ENCODE measurements around the gene TEX19.
"Not testable (repeated sequence)": the region's sequence is repeated elsewhere in the genome, so short reads cannot be mapped to it uniquely, and the experiment has no call there.

TEX19 gene

DNA sequence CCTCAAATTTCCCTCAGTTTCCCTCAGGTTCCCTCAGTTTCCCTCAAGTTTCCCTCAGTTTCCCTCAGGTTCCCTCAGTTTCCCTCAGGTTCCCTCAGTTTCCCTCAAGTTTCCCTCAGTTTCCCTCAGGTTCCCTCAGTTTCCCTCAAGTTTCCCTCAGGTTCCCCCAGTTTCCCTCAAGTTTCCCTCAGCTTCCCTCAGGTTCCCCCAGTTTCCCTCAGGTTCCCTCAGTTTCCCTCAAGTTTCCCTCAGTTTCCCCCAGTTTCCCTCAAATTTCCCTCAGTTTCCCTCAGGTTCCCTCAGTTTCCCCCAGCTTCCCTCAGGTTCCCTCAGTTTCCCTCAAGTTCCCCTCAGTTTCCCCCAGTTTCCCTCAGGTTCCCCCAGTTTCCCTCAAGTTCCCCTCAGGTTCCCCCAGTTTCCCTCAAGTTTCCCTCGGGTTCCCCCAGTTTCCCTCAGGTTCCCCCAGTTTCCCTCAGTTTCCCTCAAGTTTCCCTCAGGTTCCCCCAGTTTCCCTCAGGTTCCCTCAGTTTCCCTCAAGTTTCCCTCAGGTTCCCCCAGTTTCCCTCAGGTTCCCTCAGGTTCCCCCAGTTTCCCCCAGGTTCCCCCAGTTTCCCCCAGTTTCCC, 516 bp downstream of the TEX19 start:
- not testable (repeated sequence) for DNase-seq

DNA sequence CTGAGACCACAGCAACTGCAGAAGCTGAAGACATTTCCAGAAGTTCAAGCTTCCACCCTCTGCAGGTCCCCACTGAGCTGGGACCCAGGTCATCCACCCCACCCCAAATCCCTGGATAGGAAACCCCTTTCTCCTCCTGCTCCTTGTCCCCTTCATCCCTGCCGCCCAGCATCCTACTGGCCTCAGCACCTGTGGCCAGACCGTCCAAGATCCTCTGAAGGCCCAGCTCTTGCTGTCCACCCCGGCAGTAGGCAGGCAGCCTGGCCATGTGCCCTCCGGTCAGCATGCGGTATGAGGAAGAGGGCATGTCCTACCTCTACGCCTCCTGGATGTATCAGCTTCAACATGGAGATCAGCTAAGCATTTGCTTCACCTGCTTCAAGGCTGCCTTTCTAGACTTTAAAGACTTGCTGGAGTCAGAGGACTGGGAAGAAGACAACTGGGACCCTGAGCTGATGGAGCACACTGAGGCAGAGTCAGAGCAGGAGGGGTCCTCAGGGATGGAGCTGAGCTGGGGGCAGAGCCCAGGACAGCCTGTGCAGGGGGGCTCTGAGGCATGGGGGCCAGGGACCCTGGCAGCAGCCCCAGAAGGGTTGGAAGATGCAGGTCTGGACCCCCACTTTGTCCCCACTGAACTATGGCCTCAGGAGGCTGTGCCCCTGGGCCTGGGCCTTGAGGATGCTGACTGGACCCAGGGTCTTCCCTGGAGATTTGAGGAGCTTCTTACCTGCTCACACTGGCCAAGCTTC, 3.0 kb downstream of the TEX19 start:
- DNase-seq = no peak

DNA sequence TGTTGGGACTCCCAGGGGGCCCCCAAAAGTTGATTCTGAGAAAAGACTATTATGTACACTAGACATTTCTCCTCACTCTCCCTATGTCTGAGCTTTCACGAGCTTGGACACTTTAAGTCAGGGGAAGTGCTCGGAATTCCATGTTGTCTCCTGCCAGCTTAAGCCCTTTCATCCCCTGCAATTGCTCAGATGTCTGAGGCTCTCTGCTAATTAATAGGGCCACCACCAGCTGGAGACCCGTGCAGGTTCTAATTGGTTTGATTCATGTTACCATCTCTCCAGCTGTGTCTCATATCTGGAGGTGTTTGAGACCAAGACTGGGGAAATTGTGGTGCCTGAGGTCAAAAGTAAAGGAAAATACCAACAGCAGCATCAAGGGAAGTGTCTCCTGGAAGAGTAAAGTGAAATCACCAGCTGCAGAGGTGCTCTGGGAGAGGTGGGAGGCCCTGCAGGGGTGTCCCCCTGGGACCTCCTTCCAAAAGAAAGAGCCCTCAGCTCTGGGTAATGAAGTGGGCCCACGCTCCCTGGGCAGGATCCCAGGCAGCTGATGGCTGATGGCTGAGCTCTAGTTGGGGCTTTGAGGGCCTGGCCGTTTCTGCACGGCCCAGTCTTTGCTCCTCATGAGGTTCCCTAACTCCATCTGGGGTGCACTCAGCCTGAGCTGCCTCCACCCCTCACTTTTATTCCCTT, 6.7 kb downstream of the TEX19 start:
- no peak for DNase-seq

DNA sequence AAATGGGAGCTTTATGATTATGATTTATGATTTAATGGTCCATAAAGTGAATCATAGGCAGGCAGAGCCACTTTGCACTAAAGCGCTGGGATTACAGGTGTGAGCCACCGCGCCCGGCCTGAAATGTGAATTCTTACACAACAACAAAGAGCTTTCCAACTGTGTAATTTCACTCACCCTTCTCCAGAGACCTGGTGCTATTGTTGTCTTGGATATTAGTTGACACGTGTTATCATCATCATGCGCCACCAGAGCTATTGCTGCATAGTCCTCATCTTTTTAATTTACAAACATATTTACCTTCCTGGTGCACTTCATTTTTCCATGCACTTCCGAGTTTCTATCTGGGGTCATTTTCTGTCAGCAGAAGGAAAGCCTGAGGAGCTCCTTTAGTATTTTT, 7.7 kb downstream of the TEX19 start:
- DNase-seq = no peak

DNA sequence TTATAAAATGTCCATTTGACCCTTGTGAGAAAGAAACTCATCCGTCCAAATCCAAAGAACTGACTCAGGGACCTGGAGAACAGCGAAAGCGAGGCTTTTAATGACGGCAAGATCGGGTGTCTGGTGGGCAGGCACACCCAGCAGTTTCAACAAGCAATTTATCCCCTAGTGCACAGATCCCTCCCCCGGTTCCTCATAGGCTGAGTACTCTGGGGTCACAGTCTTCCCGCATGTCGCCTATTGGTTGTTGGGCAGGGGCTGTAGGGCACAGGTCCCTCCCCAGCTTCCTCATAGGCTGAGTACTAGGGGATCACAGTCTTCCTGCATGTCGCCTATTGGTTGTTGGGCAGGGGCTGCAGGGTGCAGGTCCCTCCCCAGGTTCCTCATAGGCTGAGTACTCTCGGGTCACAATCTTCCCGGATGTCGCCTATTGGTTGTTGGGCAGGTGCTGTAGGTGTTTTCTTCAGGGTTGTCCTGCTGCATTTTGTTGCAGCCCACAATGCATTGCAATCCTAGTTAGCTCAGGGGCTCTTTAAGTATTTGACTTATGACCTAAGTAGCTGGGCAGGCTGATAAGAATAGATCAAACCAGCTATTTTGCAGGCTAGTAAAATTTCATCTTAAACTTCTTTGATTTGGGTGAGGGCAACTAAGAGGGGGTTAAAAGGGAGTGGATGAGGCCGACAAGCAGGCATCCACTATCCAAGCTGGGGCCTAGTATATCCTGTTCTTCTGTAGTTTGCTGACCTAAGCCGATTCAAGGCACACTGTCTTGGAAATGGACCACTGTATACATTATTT, 8.9 kb downstream of the TEX19 start:
- DNase-seq = no peak

DNA sequence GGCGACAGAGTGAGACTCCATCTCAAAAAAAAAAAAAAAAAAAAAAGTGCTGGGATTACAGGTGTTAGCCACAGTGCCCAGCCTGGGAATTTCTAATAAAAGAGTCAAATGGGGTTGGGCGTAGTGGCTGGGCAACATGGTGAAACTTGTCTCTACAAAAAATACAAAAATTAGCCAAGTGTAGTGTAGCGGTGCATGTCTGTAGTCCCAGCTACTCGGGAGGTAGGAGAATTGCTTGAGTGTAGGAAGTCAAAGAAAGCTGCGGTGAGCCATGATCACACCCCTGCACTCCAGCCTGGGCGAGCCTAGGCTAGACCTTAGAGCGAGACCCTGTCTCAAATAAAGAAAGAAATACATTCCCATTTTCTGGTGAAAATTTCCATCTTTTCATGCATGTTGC, 10.2 kb downstream of the TEX19 start:
- DNase-seq = no peak

DNA sequence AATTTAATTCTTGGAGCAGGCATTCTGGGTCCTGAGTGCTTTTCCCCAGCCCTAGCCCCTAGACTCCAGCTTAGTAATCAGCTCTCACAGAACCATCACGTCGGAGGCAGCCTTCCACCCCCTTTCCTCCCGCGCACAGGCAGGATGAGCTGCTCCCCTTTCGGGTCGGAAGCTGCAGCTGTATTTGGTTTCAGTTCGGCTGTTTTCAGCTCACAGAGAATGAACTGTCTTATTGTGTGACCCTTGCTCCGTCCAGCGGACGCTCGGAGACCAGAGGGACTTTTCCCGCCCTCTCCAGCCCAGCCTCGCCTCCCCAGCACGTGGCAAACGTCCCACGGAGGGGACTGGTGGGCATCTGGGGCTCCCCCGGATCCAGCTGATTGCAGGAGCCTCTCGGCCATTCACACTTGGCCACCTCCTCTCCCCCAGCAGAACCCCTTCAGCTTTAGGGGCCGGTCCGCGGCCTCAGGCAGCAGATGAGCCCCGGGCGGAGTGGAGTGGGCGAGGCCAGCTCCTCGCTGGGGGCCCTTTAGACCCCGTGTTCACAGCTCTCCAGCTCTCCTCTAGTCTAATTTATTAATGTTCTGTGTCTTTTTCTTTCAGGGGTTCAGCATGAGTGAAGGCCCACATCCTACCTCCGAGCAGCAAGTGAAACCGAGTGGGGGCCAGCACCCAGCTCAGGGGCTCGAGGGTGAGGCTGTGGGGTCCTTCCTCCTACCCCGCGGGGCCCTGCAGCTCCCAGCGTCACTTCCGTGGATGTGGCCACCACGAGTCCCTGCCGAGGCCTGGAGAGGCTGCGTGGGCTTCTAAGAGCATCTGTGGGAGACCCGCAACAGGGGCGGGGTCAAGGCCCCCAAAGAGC, 11.7 kb downstream of the TEX19 start:
- no peak for DNase-seq

DNA sequence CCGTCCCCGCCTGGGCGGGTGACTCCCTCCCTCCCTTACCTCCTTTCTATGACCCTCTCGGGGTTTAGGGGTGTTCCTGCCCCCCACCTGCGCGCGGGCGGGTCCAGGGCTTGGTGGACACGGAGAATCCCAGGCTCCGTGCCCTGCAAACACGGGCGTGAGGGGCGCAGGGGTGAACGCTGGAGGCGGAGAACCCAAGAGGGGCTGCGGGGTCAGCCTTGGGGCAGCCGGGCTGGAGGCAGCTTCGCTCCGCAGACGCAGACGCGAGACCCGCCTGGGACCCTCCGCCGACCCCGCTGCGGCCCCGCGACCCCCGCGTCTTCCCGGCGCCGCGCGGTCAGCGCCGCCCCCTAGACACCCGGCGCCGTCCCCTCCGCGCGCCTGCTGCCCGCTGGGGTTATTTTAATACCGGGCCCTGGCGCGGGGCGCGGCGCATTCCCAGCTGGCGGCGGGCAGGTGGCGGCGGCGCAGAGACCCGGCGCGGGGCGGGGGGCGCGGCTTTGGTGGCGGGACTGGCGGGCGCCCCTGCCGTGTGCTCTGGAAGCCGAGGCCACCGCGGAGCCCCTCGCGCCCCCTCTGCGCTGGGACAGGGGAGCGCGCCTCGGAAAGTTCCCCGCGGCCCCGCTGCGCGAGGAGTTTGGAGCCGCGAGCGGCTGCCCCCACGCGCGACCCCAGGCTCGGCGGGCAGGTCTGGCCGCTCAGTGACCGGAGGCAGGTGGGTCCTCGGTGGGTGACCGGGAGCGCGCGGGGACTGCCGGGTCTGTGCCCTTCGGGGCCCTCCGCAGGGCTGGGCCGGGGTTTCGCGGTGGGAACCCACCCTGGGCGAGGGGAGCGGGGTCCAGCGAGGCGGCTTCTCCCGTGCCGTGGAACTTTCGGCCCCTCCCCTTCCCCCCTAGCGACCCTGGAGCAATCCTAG, 12.5 kb downstream of the TEX19 start, which contains the start of gene UTS2R:
Gene UTS2R, plus strand, starts transcription at position 433 of the 916 bp plus-strand sequence. CDS start 2,560 bp downstream, outside the sequence.
- DNase-seq = no peak

DNA sequence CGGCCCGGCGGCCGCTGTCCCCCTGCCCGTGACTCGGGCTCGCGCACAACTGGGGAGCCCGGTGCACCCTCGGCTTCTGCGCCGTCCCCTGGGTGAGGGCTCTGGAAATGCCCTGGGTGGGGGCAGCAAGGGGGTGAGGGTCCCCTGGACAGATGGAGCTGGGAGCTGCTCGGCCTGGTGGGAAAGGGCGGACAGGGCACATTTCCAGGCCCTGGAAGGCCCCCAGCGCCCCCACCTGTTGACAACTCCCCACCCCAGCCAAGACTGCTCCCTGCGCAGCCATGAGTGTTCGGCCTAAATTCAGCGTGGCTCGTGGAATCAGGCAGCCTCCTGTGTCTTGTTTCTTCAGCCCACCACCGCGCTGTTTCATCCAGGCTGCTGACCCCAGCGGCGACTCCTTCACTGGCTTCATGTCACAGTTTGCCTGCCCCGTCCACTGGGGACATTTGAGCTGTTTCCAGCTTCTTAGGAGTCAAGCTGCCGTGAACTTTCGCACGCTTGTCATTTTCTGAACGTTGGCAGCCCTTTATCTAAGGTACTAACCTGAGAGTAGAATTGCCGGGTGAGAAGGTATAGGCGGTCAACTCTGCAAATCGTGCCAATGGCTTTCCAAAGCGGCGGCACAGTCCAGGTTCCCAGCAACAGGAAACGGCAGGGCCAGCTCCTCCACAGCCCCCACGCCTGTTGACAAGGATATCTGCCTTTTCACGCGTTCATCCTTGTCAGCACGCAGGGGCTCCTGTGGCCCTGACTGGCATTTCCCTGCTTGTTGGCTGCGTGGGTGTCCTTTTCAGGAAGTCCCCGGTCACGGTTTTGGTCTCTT, 13.4 kb downstream of the TEX19 start:
- DNase-seq = no peak

DNA sequence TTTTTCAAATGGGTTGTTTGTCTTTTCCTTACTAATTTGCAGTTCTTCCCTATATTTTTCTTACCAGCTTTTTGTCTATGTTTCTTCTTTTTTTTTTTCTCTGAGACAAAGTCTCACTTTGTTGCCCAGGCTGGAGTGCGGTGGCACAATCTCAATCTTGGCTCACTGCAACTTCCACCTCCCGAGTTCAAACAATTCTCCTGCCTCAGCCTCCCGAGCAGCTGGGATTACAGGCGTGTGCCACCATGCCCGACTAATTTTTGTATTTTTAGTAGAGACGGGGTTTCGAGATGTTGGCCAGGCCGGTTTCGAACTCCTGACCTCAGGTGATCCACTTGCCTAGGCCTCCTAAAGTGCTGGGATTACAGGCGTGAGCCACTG, 14.0 kb downstream of the TEX19 start:
- not testable (repeated sequence) for DNase-seq

DNA sequence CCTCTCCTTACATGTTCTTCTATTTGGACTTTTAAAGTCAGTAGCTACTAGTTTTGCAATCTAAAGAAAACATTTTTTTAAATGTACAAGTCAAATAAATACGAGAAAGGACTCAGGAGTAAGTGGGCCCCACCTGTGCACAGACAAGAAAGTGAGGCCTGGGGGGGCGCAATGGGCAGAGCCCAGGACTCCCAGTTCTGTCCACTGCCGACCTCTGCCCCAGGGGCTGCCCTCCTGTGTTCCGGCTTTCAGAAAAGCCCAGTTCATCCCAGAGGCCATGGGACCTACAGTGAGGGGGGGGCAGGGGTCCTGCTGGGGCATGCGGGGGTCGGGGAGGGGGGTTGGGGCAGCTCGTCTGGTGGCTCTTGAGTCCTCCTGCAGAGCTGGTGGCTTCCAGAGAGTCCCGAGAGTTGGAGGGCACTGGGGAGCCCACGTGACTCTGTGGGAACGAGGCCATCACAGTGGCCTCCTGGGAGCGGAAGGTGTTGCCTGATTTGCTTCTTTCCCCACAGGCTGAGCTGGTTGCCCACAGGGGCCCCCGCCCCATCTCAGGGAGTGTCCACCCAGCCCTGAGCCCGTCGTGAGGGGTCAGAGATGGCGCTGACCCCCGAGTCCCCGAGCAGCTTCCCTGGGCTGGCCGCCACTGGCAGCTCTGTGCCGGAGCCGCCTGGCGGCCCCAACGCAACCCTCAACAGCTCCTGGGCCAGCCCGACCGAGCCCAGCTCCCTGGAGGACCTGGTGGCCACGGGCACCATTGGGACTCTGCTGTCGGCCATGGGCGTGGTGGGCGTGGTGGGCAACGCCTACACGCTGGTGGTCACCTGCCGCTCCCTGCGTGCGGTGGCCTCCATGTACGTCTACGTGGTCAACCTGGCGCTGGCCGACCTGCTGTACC, 14.9 kb downstream of the TEX19 start:
- DNase-seq = no peak

DNA sequence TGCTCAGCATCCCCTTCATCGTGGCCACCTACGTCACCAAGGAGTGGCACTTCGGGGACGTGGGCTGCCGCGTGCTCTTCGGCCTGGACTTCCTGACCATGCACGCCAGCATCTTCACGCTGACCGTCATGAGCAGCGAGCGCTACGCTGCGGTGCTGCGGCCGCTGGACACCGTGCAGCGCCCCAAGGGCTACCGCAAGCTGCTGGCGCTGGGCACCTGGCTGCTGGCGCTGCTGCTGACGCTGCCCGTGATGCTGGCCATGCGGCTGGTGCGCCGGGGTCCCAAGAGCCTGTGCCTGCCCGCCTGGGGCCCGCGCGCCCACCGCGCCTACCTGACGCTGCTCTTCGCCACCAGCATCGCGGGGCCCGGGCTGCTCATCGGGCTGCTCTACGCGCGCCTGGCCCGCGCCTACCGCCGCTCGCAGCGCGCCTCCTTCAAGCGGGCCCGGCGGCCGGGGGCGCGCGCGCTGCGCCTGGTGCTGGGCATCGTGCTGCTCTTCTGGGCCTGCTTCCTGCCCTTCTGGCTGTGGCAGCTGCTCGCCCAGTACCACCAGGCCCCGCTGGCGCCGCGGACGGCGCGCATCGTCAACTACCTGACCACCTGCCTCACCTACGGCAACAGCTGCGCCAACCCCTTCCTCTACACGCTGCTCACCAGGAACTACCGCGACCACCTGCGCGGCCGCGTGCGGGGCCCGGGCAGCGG, 15.7 kb downstream of the TEX19 start:
- DNase-seq = no peak

DNA sequence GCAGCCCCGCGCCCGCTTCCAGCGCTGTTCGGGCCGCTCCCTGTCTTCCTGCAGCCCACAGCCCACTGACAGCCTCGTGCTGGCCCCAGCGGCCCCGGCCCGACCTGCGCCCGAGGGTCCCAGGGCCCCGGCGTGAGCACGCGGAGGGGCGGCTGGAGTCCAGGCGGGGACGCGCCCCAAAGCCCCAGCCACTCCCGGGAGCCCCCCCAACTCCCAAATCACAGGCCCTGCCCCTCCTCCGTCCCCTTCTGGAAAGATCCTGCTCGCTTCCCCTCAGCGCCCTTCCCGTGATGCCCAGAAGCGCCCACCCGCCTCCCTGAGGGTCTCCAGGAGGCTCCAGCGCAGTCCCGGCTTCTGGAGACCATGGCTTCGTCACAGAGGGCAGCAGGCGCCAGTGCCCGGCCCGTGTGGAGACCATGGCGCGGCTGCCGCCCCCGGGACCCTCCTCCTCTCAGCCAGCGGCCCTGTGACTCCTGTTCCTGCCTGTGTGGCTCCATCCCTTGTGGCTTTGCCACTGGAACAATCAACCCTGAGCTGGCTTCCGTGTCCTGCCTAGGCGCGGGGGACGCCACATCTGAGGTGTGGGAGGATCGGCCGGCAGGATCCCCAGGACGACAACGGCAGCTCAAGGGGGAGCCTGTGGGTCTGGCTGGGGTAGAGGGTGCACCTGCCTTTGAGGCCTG, 16.5 kb downstream of the TEX19 start:
- no peak for DNase-seq

DNA sequence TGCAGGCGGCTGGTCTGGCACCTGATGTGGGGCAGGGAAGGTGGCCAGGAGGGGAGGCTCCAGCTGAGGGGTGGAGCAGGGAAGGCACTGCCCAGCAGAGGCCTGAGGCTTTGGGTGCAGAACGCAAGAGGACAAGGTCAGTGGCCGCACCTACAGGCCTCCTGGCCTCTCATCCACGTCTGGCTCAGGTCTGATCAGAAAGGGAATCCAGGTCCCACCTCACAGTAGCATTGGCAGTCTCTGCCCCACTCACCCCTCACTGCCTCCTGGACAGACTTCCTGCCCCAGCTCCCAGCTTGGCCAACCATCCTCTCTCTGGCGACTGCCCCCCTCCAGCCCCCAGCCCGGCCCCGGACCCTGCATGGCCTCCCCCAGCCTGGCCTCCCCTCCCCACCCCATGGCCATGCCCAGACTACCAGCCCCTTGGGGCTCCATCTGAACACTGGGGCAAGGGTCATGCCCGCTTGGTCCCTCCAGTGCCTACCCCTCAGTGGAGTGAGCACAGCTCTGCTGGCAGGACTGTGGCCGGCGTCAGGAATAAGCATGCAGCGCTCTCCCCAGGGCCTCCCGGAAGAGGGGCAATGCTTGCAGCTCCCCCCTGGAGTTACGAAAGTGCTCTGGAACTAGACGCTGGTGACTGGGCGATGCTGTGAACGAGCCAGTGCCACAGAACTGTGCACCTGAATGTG, 17.1 kb downstream of the TEX19 start:
- DNase-seq = no peak

DNA sequence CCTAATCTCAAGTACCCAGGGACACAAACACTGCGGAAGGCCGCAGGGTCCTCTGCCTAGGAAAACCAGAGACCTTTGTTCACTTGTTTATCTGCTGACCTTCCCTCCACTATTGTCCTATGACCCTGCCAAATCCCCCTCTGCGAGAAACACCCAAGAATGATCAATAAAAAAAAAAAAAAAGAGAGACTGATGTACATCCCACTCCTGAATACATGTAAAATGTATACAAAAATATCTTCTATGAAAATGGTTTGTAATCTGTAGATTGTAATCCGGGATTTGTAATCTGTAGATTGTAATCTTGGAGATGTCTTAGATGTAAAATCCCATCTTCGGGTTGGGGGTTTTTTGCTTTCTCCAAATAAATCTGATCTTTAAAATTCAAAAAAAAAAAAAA, 18.2 kb downstream of the TEX19 start:
- not testable (repeated sequence) for DNase-seq

DNA sequence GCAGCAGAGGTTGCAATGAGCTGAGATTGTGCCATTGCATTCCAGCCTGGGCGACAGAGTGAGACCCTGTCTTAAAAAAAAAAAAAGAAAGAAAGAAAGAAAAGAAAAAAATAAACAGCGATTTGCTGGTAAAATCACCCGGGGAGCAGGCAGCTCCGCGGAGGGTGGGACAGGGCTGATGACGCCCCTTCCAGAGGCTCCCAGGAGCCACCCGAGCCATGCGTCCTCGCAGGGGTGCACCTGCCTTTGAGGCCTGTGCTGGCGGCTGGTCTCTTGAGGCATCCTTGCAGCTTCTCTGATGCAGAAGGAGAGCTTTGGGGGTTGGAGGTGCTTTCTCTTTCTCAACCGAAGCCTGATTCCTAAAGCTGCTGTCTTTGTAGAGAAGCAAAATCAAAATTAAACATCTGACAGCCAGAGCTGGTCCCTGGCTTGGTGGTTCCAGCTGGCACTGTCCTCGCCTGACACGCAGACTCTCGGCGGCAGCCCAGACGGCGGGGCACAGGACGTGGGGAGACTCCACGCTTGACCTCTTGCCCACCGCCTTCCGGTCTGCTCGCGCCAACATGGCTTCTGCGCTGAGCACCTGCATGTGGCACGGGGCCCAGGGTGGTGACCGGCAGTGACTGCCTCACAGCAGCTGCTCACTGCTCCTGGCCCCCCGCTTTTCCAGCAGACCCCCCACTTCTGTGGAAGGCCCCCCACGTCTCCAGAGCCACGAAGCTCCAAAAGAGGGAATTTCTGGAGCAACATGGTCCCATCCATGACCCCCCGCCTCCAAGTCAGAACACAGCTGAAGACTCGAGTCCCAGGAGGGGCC, 19.1 kb downstream of the TEX19 start:
- DNase-seq = no peak

DNA sequence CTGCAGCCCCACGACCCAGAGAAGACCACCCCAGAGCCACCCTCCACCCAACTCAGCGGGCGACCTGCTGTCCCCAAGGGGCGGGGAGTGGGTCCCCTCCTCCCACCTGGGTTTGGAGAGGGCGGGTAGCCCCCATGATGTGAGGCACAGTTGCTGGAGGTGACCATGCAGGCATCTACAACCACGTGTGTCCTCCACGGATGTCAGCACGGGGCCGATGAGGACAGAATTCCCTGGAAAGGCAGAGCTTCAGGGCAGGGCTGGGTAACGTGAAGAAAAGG, 19.6 kb downstream of the TEX19 start:
- DNase-seq = no peak
